Neural cell (in vitro differentiated cells): ENCODE measurements around the gene SEZ6.

Source experiments
- CTCF ChIP-seq: fragments of 450-650 bp; IDR thresholded peaks from 2 replicates; pipeline ENCODE4 v1.5.1; 2014; ENCODE audit warnings: antibody characterized with exemption, mild to moderate bottlenecking, moderate library complexity; ENCODE audit not compliant: poor library complexity, severe bottlenecking
- EZH2 ChIP-seq: fragments of 200-600, 300-800 bp; shearing (Covaris generic), sonication (generic); IDR thresholded peaks from 2 replicates; pipeline ENCODE4 v1.6.1; 2014; ENCODE audit warnings: antibody characterized with exemption, low read length, borderline replicate concordance, mild to moderate bottlenecking; ENCODE audit not compliant: insufficient read depth, poor library complexity, severe bottlenecking
- POLR2AphosphoS5 ChIP-seq: IDR thresholded peaks from 2 replicates; pipeline ENCODE4 v1.6.1; 2012
- REST ChIP-seq: IDR thresholded peaks from 2 replicates; pipeline ENCODE4 v1.6.1; 2012; ENCODE audit warnings: borderline replicate concordance

GRCh38 chr17:28989028-28989427, 16.8 kb downstream of the SEZ6 start:
- no peak for TF ChIP-seq REST
- no peak for TF ChIP-seq CTCF
- TF ChIP-seq POLR2AphosphoS5 = no peak
- no peak for TF ChIP-seq EZH2
